HEK293 (cell line): ENCODE results near the gene CORO2B.

Experiments used
- CTCF ChIA-PET: fragments of 350-600 bp; formaldehyde crosslinking; extraction: SDS; loops from one replicate; lab custom pipeline; 2021; ENCODE audit warnings: antibody characterized with exemption; lab: Yijun Ruan, JAX
- POLR2A ChIA-PET: fragments of 300-600 bp; formaldehyde crosslinking; extraction: SDS; loops from one replicate; lab custom pipeline; 2020; ENCODE audit warnings: antibody characterized with exemption, inconsistent platforms; lab: Yijun Ruan, JAX
- H3K27ac ChIP-seq: fragments of 200-500 bp; sonication (Bioruptor generic); 2 replicates; pipeline ENCODE4 v1.5.1; 2014; ENCODE audit warnings: low read depth, low read length, control low read depth, inconsistent platforms; ENCODE audit errors: extremely low read depth
- H3K36me3 ChIP-seq, 2 experiments: fragments of 200-500 bp in 1 of 2; sonication (Bioruptor generic) in 1 of 2; 1 replicate in 1 of 2; 2 replicates in 1 of 2; pipeline ENCODE4 v1.5.1; 2014 to 2017; ENCODE audit warnings: inconsistent platforms in 2 of 2, low read length in 2 of 2; ENCODE audit not compliant: control insufficient read depth in 2 of 2, insufficient read depth in 1 of 2
- H3K4me1 ChIP-seq: fragments of 200-500 bp; sonication (Bioruptor generic); 2 replicates; pipeline ENCODE4 v1.5.1; 2014; ENCODE audit warnings: mild to moderate bottlenecking, low read length, inconsistent platforms; ENCODE audit not compliant: control insufficient read depth, insufficient read depth
- H3K4me3 ChIP-seq: 2 replicates; pipeline ENCODE4 v1.5.1; 2011; ENCODE audit warnings: low read depth, mild to moderate bottlenecking, control low read depth, low read length, moderate library complexity
- H3K9me3 ChIP-seq: fragments of 200-500 bp; sonication (Bioruptor generic); 2 replicates; pipeline ENCODE4 v1.5.1; 2014; ENCODE audit warnings: low read depth, low read length, inconsistent platforms; ENCODE audit not compliant: control insufficient read depth, insufficient read depth
- BCL11A ChIP-seq: fragments of 450-650 bp; formaldehyde crosslinking; IDR thresholded peaks from 2 replicates; pipeline ENCODE4 v1.5.1; 2016; ENCODE audit warnings: low read depth, missing biosample characterization, missing genetic modification characterization
- HOXC10 ChIP-seq: sonication (generic); formaldehyde crosslinking; IDR thresholded peaks from 2 replicates; pipeline ENCODE4 v1.8.1; 2023; ENCODE audit warnings: mild to moderate bottlenecking, missing genetic modification reagents
- KLF1 ChIP-seq: fragments of 450-650 bp; formaldehyde crosslinking; IDR thresholded peaks from 2 replicates; pipeline ENCODE4 v1.5.1; 2016; ENCODE audit warnings: missing biosample characterization, missing genetic modification characterization
- MZF1 ChIP-seq: fragments of 450-650 bp; formaldehyde crosslinking; IDR thresholded peaks from 2 replicates; pipeline ENCODE4 v1.5.1; 2017; ENCODE audit warnings: missing biosample characterization, missing genetic modification characterization, borderline replicate concordance
- PRDM2 ChIP-seq: fragments of 450-650 bp; formaldehyde crosslinking; IDR thresholded peaks from 2 replicates; pipeline ENCODE4 v1.5.1; 2016; ENCODE audit warnings: missing biosample characterization, missing genetic modification characterization, borderline replicate concordance
- SP3 ChIP-seq: fragments of 450-650 bp; formaldehyde crosslinking; IDR thresholded peaks from 2 replicates; pipeline ENCODE4 v1.5.1; 2016; ENCODE audit warnings: missing biosample characterization, missing genetic modification characterization
- TCF7L2 ChIP-seq: IDR thresholded peaks from 2 replicates; pipeline ENCODE4 v1.6.1; 2011; ENCODE audit warnings: low read depth, mild to moderate bottlenecking, inconsistent platforms, low read length, moderate library complexity, borderline replicate concordance
- ZBTB1 ChIP-seq: fragments of 450-650 bp; formaldehyde crosslinking; IDR thresholded peaks from 2 replicates; pipeline ENCODE4 v1.5.1; 2016; ENCODE audit warnings: missing biosample characterization, missing genetic modification characterization
- ZBTB44 ChIP-seq: fragments of 450-650 bp; IDR thresholded peaks from 2 replicates; pipeline ENCODE4 v1.5.1; 2018; ENCODE audit warnings: missing biosample characterization, mild to moderate bottlenecking, missing genetic modification characterization
- ZBTB7A ChIP-seq: fragments of 450-650 bp; formaldehyde crosslinking; IDR thresholded peaks from 2 replicates; pipeline ENCODE4 v1.5.1; 2016; ENCODE audit warnings: low read depth, missing biosample characterization, missing genetic modification characterization
- ZNF114 ChIP-seq: fragments of 450-650 bp; formaldehyde crosslinking; IDR thresholded peaks from 2 replicates; pipeline ENCODE4 v1.5.0; 2017; ENCODE audit warnings: missing biosample characterization, missing genetic modification characterization
- ZNF23 ChIP-seq: fragments of 450-650 bp; formaldehyde crosslinking; IDR thresholded peaks from 2 replicates; pipeline ENCODE4 v1.5.1; 2016; ENCODE audit warnings: missing biosample characterization, missing genetic modification characterization, borderline replicate concordance
- ZNF239 ChIP-seq: fragments of 450-650 bp; formaldehyde crosslinking; IDR thresholded peaks from 2 replicates; pipeline ENCODE4 v1.5.1; 2016; ENCODE audit warnings: missing biosample characterization, missing genetic modification characterization
- ZNF26 ChIP-seq: fragments of 450-650 bp; formaldehyde crosslinking; IDR thresholded peaks from 2 replicates; pipeline ENCODE4 v1.5.1; 2016; ENCODE audit warnings: missing biosample characterization, missing genetic modification characterization
- ZNF423 ChIP-seq: fragments of 450-650 bp; formaldehyde crosslinking; IDR thresholded peaks from 2 replicates; pipeline ENCODE4 v1.5.1; 2016; ENCODE audit warnings: missing biosample characterization, missing genetic modification characterization
- ZNF596 ChIP-seq: fragments of 450-650 bp; IDR thresholded peaks from 2 replicates; pipeline ENCODE4 v1.5.0; 2018; ENCODE audit warnings: missing biosample characterization, mild to moderate bottlenecking, missing genetic modification characterization, moderate library complexity
- ZNF776 ChIP-seq: fragments of 450-650 bp; formaldehyde crosslinking; IDR thresholded peaks from 2 replicates; pipeline ENCODE4 v1.5.0; 2017; ENCODE audit warnings: missing biosample characterization, missing genetic modification characterization, borderline replicate concordance
- ZNF837 ChIP-seq: fragments of 450-650 bp; formaldehyde crosslinking; IDR thresholded peaks from 2 replicates; pipeline ENCODE4 v1.5.1; 2016; ENCODE audit warnings: missing biosample characterization, missing genetic modification characterization

Gene CORO2B

GRCh38 chr15:68653031-68653635 is 74.3 kb downstream of the CORO2B start:
- CTCF ChIA-PET, result interaction anchor here (0.5 to 3.7 kb wide), 5 partner anchors 21 to 93 kb away, joined by 3 to 25 read pairs (median 4); no protein-coding TSS in a partner anchor
- TF ChIP-seq ZBTB7A (tag by site-specific recombination) (no peak), ZNF26 (no peak), ZNF776 (tag by site-specific recombination) (no peak), ZBTB44 (tag by site-specific recombination) (no peak), KLF1 (no peak), ZNF239 (tag by site-specific recombination) (no peak), ZNF23 (tag by site-specific recombination) (no peak), ZNF596 (tag by site-specific recombination) (no peak), PRDM2 (tag by site-specific recombination) (no peak), ZNF837 (tag by site-specific recombination) (no peak), TCF7L2 (no peak), SP3 (no peak), MZF1 (tag by site-specific recombination) (no peak), ZBTB1 (tag by site-specific recombination) (no peak), ZNF114 (tag by site-specific recombination) (no peak), HOXC10 (CRISPR knock-in tag) (no peak), BCL11A (tag by site-specific recombination) (no peak), ZNF423 (tag by site-specific recombination) (no peak)

More at GRCh38 chr15:68653031-68653635, 74.3 kb downstream of the CORO2B start:
- Histone ChIP-seq H3K9me3 (no peaks in the 10 kb centered on the region), H3K36me3 (no peaks in the 10 kb centered on the region), H3K4me1 (no peaks in the 10 kb centered on the region), H3K27ac (no peak overlapping the region), H3K4me3 (no peak overlapping the region)
- POLR2A ChIA-PET, result no interaction called here
